Right hindlimb (tissue), 1 donor: Measurements from ENCODE around the gene AMDHD2.
"Not testable (repeated sequence)": the region's sequence is repeated elsewhere in the genome, so short reads cannot be mapped to it uniquely, and the experiment has no call there.

Experiments
- DNase-seq: peaks from one replicate; pipeline ENCODE4 v3.0.0-alpha.2; 2018

AMDHD2 gene, protein sequence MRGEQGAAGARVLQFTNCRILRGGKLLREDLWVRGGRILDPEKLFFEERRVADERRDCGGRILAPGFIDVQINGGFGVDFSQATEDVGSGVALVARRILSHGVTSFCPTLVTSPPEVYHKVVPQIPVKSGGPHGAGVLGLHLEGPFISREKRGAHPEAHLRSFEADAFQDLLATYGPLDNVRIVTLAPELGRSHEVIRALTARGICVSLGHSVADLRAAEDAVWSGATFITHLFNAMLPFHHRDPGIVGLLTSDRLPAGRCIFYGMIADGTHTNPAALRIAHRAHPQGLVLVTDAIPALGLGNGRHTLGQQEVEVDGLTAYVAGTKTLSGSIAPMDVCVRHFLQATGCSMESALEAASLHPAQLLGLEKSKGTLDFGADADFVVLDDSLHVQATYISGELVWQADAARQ

DNA sequence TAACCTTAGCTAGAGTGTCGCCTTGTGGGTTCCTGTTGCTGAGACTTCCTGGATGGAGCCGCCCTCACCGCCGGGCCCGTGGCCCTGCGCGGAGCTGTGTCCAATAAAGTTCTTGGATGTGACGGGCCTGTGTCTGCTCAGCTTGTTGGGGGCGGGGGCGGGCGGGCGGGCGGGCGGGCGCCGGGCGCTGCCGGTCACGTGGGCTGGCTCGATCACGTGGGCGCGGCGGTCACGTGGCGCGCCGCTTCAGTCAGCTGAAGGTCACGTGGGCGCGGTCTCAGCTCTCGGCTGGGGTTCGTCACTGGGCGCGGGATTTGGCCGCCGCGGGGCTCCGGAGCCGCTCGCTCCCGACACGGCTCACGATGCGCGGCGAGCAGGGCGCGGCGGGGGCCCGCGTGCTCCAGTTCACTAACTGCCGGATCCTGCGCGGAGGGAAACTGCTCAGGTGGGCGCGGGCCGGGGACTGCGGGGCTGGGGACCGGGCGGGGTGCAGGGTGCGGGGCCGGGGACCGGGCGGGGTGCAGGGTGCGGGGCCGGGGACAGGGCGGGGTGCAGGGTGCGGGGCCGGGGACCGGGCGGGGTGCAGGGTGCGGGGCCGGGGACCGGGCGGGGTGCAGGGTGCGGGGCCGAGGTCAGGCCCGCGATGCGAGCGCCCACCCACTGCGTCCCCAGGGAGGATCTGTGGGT, at the start of gene AMDHD2:
TSS of gene AMDHD2 (plus strand) at position 275 of the 687 bp plus-strand sequence. CDS start at position 363, 88 bp downstream.
- peak; percentile 93 for DNase-seq

DNA sequence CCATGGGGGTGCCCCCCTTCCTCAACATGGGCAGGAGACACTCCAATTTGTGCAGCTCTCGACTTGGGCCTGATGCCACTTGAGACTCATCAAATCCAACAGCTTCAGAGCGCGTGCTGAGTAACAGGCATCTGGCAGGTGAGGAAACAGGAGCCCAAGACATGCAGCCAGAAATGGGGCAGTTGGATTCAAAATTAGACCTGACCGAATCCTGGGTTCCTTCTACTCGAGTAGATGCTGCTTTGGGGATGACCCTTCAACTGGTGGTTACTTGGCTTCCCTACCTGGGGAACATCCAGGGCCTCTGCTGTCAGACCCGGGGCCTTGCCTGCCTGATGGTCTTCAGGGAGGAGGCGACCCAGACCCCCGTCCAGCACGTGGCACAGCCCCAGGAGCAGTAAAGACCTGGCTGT, 49.6 kb upstream of the AMDHD2 start:
- no peak for DNase-seq

DNA sequence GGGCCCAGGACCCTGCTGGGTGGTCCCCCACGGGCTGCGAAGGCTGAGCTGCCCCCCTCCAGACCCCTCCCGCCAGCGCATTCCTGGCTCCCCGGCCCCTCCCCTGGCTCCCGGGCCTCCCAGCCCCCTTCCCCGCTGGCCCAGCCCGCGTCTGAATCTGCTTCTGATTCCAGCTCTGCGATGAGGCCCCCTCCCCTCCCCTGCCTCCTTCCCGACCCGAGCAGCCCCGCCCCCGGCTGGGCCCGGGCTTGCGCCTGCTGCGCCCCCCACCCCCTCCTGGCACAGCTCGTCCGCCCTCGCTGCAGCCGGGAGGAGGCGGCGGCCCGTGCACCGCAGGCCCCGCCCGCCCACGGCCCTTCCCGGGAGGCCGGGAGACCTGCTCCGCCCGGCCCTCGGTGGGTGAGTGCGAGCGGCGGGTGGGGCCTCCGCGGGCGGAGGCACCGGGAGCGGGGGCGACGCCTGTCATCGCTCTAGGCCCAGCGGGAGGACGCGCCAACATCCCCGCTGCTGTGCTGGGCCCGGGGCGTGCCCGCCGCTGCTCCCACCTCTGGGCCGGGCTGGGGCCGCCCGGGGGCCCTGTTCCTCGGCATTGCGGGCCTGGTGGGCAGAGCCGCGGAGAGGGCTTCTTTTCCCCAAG, 49.0 kb upstream of the AMDHD2 start, which contains the start of gene NTN3:
TSS of gene NTN3 (plus strand) at position 282 of the 637 bp plus-strand sequence. CDS start 405 bp downstream, outside the sequence.
- peak; percentile 89 for DNase-seq

DNA sequence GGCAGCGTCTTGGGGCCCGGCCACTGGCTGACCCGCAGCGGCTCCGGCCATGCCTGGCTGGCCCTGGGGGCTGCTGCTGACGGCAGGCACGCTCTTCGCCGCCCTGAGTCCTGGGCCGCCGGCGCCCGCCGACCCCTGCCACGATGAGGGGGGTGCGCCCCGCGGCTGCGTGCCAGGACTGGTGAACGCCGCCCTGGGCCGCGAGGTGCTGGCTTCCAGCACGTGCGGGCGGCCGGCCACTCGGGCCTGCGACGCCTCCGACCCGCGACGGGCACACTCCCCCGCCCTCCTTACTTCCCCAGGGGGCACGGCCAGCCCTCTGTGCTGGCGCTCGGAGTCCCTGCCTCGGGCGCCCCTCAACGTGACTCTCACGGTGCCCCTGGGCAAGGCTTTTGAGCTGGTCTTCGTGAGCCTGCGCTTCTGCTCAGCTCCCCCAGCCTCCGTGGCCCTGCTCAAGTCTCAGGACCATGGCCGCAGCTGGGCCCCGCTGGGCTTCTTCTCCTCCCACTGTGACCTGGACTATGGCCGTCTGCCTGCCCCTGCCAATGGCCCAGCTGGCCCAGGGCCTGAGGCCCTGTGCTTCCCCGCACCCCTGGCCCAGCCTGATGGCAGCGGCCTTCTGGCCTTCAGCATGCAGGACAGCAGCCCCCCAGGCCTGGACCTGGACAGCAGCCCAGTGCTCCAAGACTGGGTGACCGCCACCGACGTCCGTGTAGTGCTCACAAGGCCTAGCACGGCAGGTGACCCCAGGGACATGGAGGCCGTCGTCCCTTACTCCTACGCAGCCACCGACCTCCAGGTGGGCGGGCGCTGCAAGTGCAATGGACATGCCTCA, 48.3 kb upstream of the AMDHD2 start:
- no peak for DNase-seq

DNA sequence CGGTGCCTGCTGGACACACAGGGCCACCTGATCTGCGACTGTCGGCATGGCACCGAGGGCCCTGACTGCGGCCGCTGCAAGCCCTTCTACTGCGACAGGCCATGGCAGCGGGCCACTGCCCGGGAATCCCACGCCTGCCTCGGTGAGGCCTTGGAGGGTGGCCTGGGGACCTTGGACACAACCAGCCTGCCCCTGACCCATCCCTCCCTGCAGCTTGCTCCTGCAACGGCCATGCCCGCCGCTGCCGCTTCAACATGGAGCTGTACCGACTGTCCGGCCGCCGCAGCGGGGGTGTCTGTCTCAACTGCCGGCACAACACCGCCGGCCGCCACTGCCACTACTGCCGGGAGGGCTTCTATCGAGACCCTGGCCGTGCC, 47.7 kb upstream of the AMDHD2 start:
- no peak for DNase-seq

DNA sequence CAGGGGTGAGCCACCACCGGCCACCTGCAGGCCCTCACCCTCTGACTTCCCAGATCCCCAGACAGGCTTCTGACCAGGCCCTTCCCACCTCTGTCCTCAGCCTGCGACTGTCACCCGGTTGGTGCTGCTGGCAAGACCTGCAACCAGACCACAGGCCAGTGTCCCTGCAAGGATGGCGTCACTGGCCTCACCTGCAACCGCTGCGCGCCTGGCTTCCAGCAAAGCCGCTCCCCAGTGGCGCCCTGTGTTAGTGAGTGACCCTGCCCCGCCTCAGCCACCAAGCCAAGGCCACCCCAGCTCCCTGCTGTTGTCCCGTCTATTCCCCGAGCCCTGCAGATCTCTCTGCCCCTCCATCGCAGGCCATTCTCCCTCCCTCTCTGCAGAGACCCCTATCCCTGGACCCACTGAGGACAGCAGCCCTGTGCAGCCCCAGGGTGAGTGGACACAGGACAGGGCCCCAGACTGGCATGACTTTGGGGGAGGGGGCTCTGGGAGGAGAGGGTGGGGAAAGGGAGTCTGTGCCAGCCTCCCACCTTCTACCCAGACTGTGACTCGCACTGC, 47.2 kb upstream of the AMDHD2 start:
- no peak for DNase-seq

DNA sequence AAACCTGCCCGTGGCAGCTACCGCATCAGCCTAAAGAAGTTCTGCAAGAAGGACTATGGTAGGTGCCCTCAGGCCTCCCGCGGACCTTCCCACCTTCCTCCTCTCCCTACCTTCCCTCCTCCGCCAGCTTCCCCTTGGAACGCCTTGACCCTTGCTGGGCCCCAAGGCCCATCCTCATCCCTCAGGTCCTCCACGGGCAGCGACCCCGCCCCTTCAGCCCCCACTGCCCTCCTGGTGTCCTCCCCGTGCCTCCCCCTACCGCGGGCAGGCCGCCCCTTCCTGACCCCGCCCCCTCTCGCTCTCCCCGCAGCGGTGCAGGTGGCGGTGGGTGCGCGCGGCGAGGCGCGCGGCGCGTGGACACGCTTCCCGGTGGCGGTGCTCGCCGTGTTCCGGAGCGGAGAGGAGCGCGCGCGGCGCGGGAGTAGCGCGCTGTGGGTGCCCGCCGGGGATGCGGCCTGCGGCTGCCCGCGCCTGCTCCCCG, 46.7 kb upstream of the AMDHD2 start:
- no peak for DNase-seq

DNA sequence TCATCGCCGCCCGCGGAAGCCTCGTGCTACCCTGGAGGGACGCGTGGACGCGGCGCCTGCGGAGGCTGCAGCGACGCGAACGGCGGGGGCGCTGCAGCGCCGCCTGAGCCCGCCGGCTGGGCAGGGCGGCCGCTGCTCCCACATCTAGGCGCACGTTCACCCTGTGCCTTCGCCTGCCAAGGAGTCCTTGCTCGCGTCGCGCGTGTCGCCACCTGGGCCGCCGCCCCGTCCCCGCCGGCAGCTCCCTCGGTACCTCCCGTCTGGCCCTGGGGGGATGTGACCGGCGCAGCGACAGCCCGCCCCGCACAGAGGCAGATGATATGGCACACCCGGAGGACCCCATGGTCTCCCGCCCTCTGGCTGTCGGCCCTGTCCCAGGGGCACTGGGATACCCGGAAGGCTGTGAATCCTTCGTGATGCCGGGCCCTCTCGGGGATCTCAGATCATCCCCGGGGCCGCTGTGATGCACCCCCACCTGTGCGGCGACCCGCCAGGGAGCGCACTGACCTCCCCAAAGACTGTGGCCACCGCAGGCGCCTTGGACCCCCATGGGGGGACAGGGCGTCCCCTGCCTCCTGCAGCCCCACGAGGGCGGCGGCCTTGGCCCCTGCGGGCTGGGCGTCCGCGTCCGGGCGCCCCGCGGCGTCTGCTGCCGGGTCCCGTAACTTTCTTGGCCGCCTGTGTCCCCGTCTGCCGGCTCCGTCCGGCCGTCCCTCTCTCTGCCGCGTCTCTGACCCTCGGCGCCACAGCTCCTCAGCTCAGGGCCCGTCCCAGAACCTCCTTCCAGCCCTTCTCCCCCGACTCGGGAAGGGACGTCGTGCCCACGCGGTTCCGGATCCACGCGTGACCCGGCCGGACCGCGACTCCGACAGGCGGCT, 45.9 kb upstream of the AMDHD2 start:
- peak; percentile 55 for DNase-seq

DNA sequence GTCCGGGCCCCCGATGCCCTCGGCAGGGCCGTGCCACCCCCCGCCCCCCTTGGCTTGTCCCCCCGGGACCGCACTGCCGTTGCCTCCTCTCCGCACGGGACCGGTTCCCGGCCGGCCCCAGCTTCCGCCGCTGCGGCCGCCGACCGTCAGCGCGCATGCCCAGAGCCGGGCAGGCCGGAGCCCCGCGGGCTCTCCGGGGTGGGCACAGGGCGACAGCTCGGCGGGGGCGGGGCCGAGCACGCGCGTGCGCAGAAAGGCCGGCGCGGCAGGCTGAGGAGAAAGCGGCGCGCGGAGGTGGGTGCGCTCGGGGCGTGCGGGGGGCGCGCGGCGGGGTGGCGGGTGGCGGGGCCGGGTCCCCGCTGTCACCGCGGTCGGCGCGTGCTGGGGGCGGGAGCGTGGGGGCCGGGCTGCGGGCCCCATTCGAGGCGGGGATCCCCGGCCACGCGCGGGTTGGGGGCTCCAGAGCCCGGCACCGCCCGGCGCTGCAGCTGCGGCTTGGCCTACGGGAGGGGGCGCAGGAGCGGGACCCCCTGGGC, 45.2 kb upstream of the AMDHD2 start, which contains the start of gene TBC1D24:
TSS of gene TBC1D24 (plus strand) at position 251 of the 536 bp plus-strand sequence. CDS start 21,022 bp downstream, outside the sequence.
- peak; percentile 93 for DNase-seq

DNA sequence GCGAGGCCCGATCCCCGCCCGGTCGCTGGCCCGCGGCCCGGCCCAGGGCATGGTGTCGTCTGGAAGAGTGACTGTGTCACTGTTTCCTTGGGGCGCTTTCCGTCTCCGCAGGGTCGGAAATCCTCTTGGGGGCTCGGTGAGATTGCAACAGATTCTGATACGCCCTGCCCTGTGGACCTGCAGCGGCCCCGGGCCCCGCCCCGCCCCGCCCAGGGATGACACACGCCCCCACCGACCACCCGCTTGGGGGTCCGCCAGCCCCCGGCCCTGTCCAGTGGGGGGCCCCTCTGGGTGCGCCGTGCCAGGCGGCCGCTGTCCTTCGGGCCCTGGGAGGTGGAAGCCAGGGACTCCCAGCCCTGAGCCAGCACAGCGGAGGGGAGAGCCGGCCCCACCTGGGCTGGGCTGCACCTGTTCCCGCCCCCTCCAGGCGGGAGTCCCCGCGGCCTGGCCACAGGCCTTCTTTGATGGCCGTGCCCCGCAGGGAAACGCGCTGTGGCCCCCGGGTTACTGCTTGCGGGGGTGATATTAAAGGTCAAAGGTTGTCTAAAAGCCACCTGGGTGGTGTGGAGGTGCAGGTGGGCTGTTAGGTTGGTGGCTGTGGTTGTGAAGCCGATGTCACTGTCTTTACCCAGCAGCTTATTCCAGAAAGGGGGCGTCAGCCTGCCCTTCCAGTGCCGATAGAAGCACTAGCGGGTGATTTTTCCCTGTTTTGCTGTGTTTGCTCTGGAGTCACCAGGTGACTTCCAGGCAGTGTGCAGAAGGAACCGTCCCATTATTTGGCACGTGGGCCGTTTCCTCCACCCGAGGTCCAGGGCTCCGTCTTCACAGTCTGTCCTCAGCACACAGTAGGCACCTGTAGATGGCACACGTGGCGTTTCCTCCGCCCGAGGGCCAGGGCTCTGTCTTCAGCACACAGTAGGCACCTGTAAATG, 44.5 kb upstream of the AMDHD2 start:
- peak; percentile 31 for DNase-seq

DNA sequence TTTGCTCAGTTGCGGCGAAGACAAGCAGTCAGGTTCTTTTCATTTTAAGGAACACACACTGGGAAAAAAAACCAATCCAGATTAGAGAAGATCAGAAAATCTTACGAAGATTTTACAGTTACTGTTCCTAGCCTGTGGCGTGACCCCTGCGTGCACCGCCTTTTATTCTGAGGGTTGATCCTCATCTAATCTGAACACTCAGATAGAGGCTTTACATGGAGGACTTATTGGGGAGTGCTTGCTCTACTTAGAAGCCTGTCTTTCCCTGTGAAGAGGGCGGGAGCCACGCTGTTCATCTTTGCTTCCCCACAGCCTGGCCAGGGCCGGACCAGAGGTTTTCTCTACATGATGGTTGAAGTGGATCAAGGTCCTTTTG, 43.8 kb upstream of the AMDHD2 start:
- no peak for DNase-seq

DNA sequence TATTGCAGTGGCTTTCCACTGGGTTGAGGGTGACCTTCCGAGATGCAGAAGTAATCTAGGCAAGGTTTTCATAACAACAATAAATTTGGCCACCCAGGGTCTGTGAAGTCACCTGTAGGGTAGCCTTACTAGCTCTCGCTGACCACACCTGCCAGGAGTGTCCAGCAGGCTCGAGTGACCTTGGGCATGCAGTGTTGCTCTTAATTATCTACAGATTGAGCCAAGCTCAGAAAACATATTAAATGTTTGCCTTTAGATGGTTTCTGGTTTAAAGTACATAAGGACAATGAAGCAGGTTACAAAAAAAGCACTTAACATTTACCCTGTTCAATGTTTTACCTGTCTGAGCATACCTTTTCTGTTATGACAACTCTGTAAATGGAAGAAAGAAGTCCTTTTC, 43.4 kb upstream of the AMDHD2 start:
- DNase-seq: no peak

DNA sequence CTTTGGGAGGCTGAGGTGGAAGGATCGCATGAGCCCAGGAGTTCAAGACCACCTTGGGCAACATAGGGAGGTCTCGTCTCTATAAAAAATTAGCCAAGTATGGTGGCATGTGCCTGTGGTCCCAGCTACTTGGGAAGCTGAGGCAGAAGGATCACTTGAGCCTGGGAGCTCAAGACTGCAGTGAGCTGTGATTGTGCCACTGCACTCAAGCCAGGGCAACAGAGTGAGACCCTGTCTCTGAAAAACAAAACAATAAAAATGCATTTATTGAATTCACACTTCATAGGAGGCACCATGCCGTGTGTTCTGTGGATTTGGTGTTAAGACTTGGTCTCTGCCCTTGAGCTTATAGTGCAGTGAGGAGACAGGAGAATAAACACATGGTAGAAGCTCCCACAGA, 42.8 kb upstream of the AMDHD2 start:
- no peak for DNase-seq

DNA sequence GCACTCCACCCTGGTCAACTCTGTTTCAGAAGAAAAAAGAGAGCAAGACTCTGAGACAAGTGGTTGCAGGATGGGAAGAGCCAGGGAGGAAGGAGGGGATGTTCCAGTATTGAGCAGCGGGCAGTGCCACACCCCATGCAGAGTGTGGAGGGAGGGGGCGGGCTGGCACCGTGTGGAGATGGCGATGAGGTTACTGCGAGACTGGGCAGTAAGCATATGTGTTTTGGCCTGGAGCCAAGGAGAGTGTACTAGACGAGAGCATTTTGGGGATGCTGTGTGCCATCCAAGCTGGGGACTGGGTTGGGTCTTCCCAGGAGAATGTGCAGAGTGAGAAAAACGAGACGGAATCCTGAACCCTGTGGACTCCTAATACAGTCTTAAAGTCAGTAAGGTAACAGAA, 41.9 kb upstream of the AMDHD2 start:
- DNase-seq: no peak

DNA sequence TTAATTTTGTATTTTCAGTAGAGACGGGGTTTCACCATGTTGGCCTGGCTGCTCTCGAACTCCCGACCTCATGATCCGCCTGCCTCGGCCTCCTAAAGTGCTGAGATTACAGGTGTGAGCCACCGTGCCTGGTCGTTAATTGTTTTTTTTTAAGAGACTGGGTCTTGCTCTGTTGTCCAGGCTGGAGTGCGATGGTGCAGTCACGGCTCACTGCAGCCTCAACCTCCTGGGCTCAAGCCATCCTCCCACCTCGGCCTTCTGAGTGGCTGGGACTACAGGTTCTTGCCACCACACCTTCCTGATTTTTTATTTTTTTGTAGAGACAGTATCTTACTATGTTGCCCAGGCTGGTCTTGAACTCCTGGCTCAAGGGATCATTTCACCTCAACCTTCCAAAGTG, 40.2 kb upstream of the AMDHD2 start:
- not testable (repeated sequence) for DNase-seq

DNA sequence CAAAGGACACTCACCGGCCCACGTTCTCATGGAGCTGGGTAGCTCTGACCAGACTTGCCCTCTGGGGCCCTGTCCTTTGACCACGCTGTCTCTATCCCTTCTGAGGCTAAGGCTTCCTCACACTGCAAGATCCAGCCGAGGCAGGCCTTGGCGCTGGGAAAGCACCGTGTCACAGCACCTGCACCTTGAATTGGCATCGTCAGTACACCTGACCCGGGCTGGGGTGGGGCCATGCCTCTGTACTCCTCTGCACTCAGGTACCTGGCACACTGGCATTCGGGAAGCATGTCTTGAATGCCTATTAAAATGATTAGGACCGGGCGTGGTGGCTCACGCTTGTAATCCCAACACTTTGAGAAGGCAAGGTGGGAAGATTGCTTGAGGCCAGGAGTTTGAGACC, 39.2 kb upstream of the AMDHD2 start:
- DNase-seq: peak; percentile 17

DNA sequence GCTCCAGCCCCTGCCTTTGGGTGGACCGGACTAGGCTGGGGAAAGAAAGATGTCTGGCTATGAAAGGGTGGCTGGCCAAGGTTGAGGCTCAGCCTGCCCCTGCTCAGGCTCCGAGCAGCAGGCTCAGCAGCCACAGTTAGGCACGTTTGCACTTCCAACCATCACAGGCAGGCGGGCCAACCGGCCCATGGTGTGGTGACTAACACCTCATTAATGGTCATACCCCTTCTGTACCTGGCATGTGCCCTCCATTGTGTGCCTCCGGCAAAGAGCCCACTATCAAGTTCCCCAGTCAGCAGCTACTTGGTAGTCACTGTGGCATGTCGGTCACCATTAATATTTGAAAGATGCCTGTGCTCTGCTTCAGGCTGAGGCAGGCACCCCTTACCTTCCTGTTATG, 38.5 kb upstream of the AMDHD2 start:
- DNase-seq: peak; percentile 15

DNA sequence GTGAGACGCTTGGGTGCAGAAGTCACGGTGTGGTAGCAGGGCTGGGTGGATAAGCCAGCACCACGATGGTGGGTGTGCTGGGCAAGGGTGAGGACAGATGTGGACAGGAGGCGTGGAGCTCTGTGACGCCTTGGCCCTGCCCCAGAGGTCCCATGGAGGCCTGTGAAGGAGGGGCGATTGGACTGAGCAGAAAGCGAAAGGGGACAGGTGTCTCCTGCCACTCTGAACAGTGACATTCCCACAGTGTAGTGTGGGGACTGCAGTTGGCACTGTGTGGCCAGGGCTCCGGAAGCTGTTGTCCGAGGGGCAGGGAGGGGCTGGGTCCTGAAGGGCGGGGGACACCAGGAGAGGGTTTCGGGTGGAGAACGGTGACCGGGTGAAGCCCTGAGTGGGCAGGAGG, 37.9 kb upstream of the AMDHD2 start:
- peak; percentile 34 for DNase-seq

DNA sequence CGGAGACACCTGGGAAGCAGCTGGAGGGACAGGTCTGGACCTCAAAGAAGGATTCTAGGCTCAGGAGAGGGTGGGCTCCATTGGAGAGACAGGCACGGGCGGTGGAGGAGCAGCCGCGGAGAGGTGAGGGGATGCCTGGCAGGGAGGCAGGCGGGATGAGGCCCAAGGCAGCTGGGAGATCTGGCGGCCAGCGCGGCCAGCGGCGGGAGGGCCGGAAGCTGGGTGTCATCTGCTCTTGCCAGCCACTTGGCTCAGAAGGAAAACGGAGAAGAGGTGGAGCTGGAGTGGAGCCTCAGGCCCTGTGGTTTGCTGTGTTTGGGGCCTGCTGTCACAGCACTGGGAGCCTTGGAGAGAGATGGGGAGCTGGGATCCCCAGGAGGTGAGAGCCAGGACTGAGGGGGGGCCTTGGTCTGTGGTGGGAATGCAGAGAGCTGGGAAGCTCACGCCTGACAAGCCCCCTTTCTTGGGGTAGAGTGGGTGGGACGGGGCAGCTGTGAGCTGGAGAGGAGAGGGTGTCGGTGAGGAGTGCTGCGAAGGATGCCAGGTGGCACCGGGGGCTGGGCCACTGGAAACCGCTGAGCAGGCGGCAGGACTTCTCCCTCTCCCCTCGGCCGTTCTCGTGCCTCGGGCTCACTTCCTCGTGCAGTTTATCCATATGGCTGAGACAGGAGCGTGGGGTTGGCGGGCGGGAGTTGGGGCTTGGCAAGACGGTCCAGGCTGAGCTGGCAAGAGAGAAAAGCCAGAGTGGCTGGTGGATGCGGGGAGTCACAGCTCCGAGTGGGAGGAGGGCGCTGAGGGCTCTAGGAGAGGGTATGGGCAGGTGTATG, 37.2 kb upstream of the AMDHD2 start:
- DNase-seq: peak; percentile 89
